Measurements from ENCODE around the gene RABGGTA. TPM values are rescaled to one million over a fixed set of nuclear protein-coding genes. Genes with fewer than 3 reads are reported as not detected.

RABGGTA gene
- total RNA-seq, 3 donors from 2014 or later, result 24.8 to 41.6 (median 34.4) TPM

DNA sequence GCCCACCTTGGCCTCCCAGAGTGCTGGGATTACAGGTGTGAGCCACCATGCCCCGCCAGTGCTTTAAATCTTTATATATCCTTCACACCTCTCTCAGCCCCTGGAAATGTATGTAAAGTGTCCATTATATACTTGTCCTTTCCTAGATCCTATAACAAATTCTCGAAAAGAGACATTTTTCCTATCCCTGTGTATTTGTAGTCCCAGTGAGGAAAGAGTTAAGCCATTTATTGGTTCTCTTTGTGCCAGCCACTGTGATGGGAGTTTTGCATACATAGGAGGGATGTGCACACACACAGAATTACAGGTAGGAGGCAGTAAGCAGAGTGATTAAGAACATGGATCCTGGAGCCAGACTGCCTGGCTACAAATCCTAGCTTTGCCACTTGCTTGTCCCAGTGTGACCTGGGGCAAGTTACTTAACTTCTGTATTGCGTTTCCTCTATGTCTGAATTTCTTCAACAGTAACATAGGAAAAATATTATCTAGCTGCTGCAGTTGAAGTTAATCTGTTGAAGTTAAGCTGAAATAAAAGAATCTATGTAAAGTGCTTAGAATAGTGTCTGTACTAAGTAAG, 2.1 kb upstream of the RABGGTA start:
- TF ChIP-seq, protein P1, sequence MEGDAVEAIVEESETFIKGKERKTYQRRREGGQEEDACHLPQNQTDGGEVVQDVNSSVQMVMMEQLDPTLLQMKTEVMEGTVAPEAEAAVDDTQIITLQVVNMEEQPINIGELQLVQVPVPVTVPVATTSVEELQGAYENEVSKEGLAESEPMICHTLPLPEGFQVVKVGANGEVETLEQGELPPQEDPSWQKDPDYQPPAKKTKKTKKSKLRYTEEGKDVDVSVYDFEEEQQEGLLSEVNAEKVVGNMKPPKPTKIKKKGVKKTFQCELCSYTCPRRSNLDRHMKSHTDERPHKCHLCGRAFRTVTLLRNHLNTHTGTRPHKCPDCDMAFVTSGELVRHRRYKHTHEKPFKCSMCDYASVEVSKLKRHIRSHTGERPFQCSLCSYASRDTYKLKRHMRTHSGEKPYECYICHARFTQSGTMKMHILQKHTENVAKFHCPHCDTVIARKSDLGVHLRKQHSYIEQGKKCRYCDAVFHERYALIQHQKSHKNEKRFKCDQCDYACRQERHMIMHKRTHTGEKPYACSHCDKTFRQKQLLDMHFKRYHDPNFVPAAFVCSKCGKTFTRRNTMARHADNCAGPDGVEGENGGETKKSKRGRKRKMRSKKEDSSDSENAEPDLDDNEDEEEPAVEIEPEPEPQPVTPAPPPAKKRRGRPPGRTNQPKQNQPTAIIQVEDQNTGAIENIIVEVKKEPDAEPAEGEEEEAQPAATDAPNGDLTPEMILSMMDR (IDR thresholded peaks at IDR 0.05), result no peak
- TF ChIP-seq POLR2A (IDR thresholded peaks at IDR 0.05), result no peak
- TF ChIP-seq POLR2AphosphoS5 (IDR thresholded peaks at IDR 0.05), result no peak
- Histone ChIP-seq H3K4me1 (no peaks in the 10 kb centered on the region), H3K27ac (no peak overlapping the region), H3K9me3 (no peaks in the 10 kb centered on the region), H3K4me3 (no peak overlapping the region), H3K36me3 (no peaks in the 10 kb centered on the region), H3K27me3 (no peaks in the 10 kb centered on the region)
- no peak for DNase-seq (ENCODE audit: low spot score in 2 of 2)
- intact Hi-C loops (cut with DNase I; ENCODE audit: low total_unique reads), result no loop called here

DNA sequence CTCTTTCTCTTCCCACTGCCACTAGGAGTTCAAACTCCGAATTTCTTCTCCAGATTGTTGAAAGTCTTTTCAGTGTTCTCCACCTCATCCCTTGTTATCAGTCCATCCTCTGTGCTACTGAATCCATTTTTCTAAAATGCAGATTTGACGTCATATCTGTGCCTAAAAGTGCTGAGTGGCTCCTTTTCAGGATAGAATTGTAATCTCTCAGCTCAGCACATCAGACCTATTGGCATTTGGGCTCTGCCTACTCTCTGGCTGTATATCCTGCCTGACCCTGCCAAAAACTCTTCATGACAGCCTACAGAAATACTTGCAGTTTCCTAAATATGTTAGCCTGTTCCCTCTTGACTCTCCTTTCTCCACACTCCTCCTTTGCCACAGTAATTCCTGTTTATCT, 1.1 kb upstream of the RABGGTA start:
- H3K27ac ChIP-seq, result peak overlapping the region in 1 of 2 donors; percentile 98
- no peak overlapping the region for H3K4me3 ChIP-seq
- no peak for DNase-seq (ENCODE audit: low spot score in 2 of 2)
- H3K4me1 ChIP-seq, result no peaks in the 10 kb centered on the region
- H3K36me3 ChIP-seq, result no peaks in the 10 kb centered on the region
- no peaks in the 10 kb centered on the region for H3K9me3 ChIP-seq
- no peak for TF ChIP-seq POLR2AphosphoS5 (IDR thresholded peaks at IDR 0.05)
- TF ChIP-seq, protein P1 (IDR thresholded peaks at IDR 0.05), result no peak
- no peak for TF ChIP-seq POLR2A (IDR thresholded peaks at IDR 0.05)
- intact Hi-C loops (cut with DNase I; ENCODE audit: low total_unique reads), result no loop called here
- H3K27me3 ChIP-seq, result no peaks in the 10 kb centered on the region

DNA sequence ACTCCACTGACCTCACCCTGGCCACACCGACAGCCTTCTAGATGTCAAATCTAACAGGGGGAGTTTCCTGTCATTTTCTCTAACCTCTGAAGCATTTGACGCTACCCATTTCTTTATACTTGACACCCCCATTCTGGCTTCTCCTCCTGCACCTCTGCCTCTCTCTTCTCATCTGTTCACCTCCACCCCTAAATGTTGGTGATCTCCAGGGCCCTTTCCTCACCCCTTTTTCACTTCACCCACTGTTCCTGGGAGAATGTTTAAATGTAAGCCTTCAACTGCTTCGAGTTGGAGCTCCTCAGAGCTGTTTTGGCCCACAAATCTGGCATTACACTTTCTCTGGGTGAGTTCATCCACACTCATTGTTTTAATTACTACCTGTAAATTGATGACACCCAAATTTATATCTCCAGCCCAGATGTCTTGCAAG, 452 bp upstream of the RABGGTA start:
- TF ChIP-seq, protein P1 (IDR thresholded peaks at IDR 0.05), result no peak
- TF ChIP-seq POLR2A (IDR thresholded peaks at IDR 0.05) (no peak), POLR2AphosphoS5 (IDR thresholded peaks at IDR 0.05) (no peak)
- Histone ChIP-seq H3K4me3 (peak overlapping the region; percentile 75 to 94 (median 90)), H3K4me1 (no peaks in the 10 kb centered on the region), H3K27me3 (no peaks in the 10 kb centered on the region), H3K9me3 (no peaks in the 10 kb centered on the region), H3K27ac (peak overlapping the region; percentile 95 to 98), H3K36me3 (peaks cover under 1% of the 10 kb centered on the region)
- intact Hi-C loops (cut with DNase I; ENCODE audit: low total_unique reads), result no loop called here
- DNase-seq (ENCODE audit: low spot score in 2 of 2), result no peak

DNA sequence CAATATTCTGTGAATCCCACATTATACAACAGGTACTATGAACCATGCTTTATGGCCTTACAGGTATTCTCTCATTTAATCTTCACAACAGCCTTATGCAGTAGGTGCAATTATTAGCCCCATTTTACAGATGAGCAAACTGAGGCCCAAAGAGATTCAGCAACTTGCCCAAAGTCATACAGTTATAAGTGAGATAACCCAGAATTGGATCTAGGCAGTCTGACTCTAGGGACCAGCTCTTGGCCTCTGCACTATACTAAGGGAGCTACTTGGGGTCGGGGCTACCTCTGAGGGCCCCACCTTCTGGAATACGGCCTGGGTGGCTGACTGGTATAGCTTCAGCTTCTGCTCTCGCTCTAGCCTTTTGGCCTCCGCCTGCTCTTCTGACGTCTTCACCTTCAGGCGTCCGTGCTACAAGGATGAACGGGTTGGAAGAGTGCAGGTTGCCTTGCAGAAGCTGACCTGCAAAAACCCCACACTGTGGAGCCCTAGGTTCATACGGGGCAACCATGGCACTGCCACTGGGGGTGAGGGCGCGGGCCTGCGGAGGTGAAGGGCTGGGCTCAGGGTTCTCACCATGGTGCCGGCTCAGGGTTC, 762 bp downstream of the RABGGTA start:
- Histone ChIP-seq H3K4me3 (peak overlapping the region; percentile 75 to 94 (median 90)), H3K27ac (peak overlapping the region; percentile 95 to 98)
- intact Hi-C loops (cut with DNase I; ENCODE audit: low total_unique reads), result no loop called here

More for the DNA sequence above, 762 bp downstream of the RABGGTA start:
- TF ChIP-seq POLR2A (IDR thresholded peaks at IDR 0.05) (no peak), POLR2AphosphoS5 (IDR thresholded peaks at IDR 0.05) (no peak)
- TF ChIP-seq, protein P1 (IDR thresholded peaks at IDR 0.05), result no peak
- DNase-seq (ENCODE audit: low spot score in 2 of 2), result no peak
- H3K36me3 ChIP-seq, result peaks cover 9% of the 10 kb centered on the region
- H3K27me3 ChIP-seq, result no peaks in the 10 kb centered on the region
- H3K9me3 ChIP-seq, result no peaks in the 10 kb centered on the region
- H3K4me1 ChIP-seq, result no peaks in the 10 kb centered on the region

Data from breast epithelium (tissue), 4 donors.